Stomach smooth muscle (tissue), 2 donors: ENCODE data around the gene SFRP5.

Experiments used
- H3K27ac ChIP-seq: one replicate; pipeline ENCODE4 v1.7.0; 2013; ENCODE audit warnings: mild to moderate bottlenecking, low read length, inconsistent platforms
- H3K27me3 ChIP-seq, 2 donors: one replicate each; pipeline ENCODE4 v1.7.0; 2013; ENCODE audit warnings: low read length in 2 of 2; ENCODE audit not compliant: insufficient read depth in 2 of 2, control insufficient read depth in 1 of 2
- H3K36me3 ChIP-seq, 2 donors: one replicate each; pipeline ENCODE4 v1.7.0; 2013; ENCODE audit warnings: low read length in 2 of 2; ENCODE audit not compliant: control insufficient read depth in 2 of 2, insufficient read depth in 2 of 2
- H3K4me1 ChIP-seq: one replicate; pipeline ENCODE4 v1.7.0; 2013; ENCODE audit warnings: low read length; ENCODE audit not compliant: control insufficient read depth, insufficient read depth
- H3K4me3 ChIP-seq, 2 donors: one replicate each; pipeline ENCODE4 v1.7.0; 2013; ENCODE audit warnings: low read length in 2 of 2
- H3K9ac ChIP-seq, 2 donors: one replicate each; pipeline ENCODE4 v1.7.0; 2013; ENCODE audit warnings: low read length in 2 of 2, mild to moderate bottlenecking in 1 of 2
- H3K9me3 ChIP-seq, 2 donors: one replicate each; pipeline ENCODE4 v1.7.0; 2013; ENCODE audit warnings: low read length in 2 of 2; ENCODE audit not compliant: control insufficient read depth in 2 of 2
- donor health status: healthy.
- donor health status: Pancreatic carcinoma.

Gene SFRP5

DNA sequence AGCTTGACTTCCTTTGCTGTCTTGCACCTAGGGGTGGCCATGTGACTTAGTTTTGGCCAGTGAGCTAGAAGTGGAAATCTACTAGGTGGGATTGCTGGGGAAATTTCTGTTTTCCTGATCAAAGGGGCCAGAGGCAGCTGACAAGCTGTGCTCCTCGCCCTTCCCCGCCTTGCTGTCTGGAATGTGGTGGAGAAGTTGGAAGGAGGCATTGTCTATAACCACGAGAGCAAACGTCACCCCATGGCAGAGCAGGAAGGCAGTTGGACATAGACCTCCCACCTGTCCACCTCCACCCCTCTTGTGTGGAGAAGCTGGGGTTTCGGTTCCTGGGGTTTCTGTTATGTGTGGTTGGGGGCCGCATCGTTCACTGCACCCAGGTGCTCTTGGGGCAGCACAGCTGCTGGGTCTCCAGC is 7.3 kb downstream of the SFRP5 start:
- H3K9ac ChIP-seq = no peak overlapping the region
- H3K9me3 ChIP-seq = no peaks in the 10 kb centered on the region
- no peaks in the 10 kb centered on the region for H3K4me1 ChIP-seq

DNA sequence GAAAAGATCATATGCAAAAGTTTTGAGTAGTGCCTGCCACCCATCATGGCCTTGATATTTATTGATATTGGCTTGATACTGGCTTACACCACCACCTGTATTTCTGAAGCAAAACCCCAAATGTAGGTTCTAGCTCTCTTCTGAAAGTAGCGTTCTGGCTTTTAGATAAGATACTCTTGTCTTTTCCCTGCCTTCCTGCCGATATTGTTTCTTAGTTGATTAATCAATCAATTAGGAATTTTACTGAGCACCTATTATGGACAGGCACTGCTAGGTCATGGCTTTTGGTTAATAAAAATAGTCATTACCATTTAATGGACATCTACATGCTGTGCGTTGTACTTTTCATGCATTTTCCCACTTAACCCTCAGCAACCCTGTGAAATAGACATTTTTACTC is 7.9 kb downstream of the SFRP5 start:
- Histone ChIP-seq H3K4me1 (no peaks in the 10 kb centered on the region), H3K9ac (no peak overlapping the region), H3K27me3 (no peaks in the 10 kb centered on the region), H3K4me3 (no peak overlapping the region), H3K27ac (no peak overlapping the region), H3K9me3 (no peaks in the 10 kb centered on the region), H3K36me3 (peaks cover 7 to 11% of the 10 kb centered on the region in 2 donors)

More for the DNA sequence above, 7.3 kb downstream of the SFRP5 start:
- peaks cover 0 to 2% of the 10 kb centered on the region in 2 donors for H3K27me3 ChIP-seq
- H3K36me3 ChIP-seq = peaks cover 7 to 8% of the 10 kb centered on the region in 2 donors
- H3K27ac ChIP-seq = no peak overlapping the region
- no peak overlapping the region for H3K4me3 ChIP-seq

DNA sequence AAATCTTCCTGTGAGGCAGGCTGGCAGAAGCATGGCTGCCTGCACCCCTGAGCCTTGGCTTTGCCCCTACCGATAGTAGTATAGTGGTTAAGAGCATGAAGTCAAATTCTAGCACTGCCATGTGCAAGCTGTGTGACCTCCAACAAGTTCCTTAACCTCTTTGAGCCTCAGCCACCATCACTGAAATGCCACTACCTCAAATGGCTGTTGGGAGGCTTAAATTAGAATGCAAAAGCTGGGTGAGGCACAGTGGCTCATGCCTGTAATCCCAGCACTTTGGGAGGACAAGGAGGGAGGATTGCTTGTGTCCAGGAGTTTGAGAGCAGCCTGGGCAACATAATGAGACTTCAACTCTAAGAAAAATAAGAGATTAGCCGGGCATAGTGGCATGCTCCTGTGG is 8.4 kb downstream of the SFRP5 start:
- H3K4me1 ChIP-seq = no peaks in the 10 kb centered on the region
- H3K27me3 ChIP-seq = no peaks in the 10 kb centered on the region

DNA sequence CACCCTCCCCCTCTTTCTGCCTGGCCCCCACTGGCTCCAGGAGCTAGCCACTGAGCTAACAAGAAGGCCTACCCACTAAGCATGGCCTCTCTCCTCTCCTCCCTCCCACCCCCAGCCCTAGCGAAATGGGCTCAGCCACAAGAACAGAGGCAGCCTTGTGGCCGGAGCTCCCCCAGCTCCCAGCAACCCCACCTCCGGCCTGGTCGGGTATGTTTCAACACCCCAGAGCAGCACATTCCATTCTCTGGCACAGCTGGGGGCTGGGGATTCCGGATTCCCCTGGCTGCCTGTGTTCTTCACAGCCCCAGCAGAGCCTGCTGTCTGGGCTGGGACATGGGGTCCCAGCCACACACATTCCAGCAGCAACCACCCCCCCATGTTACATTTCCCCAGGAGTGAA is 9.0 kb downstream of the SFRP5 start:
- H3K27ac ChIP-seq = no peak overlapping the region

More for the DNA sequence above, 8.4 kb downstream of the SFRP5 start:
- Histone ChIP-seq H3K9me3 (no peaks in the 10 kb centered on the region), H3K36me3 (peaks cover 7 to 11% of the 10 kb centered on the region in 2 donors), H3K27ac (no peak overlapping the region), H3K4me3 (no peak overlapping the region), H3K9ac (no peak overlapping the region)

DNA sequence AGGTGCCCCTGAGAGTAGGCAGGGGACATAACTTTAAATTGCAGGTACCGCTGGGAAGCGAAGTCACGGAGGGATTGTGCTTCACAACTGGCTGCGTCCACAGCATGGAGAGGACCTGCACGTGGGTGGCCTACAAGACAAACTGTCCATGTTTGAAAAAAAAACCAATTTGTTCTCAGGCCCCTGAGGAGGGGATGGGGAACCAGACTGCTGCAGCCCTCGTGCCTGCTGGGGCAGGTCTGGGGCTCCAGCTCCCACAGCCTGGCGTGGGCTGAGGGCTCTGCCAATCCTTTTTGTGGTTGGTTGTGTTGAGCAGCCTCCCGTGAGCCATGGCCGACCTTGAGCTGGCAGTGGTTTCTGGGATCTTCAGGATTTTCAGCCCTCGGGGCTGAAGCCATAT is 9.7 kb downstream of the SFRP5 start:
- H3K9ac ChIP-seq = no peak overlapping the region
- H3K9me3 ChIP-seq = no peaks in the 10 kb centered on the region
- no peak overlapping the region for H3K4me3 ChIP-seq
- H3K4me1 ChIP-seq = no peaks in the 10 kb centered on the region
- peaks cover 7 to 17% of the 10 kb centered on the region in 2 donors for H3K36me3 ChIP-seq
- no peaks in the 10 kb centered on the region for H3K27me3 ChIP-seq
- no peak overlapping the region for H3K27ac ChIP-seq

More for the DNA sequence above, 9.0 kb downstream of the SFRP5 start:
- no peaks in the 10 kb centered on the region for H3K9me3 ChIP-seq
- H3K9ac ChIP-seq = no peak overlapping the region
- peaks cover 7 to 11% of the 10 kb centered on the region in 2 donors for H3K36me3 ChIP-seq
- H3K4me3 ChIP-seq = no peak overlapping the region
- no peaks in the 10 kb centered on the region for H3K4me1 ChIP-seq
- H3K27me3 ChIP-seq = no peaks in the 10 kb centered on the region

DNA sequence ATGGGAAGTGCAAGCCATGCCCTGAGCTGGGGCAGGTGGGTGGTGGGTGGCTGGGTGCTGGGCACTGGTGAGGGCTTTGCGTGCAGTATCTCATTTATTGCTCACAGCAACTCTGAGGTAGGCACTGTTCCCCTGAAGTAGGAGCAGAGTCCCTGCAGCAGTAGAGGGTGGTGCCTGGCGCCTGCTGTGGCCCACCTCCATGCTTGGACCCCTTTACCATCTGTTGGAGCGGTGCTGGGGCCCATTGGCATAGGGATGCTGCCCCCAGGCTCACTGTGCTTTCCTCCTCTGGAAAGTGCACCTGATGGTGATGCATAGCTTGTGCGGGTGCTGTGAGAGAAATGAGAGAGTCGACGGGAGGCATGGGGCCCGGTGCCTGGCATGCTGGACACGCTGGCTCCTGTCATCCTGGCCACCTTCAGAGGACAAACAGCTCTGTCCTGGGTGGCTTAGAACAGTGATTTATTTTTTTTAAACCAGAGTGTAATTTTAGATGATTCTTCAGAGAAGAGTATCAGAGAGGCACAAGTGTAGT is 10.4 kb downstream of the SFRP5 start:
- peaks cover 7 to 23% of the 10 kb centered on the region in 2 donors for H3K36me3 ChIP-seq
- H3K4me1 ChIP-seq = no peaks in the 10 kb centered on the region
- H3K27me3 ChIP-seq = no peaks in the 10 kb centered on the region
- no peak overlapping the region for H3K4me3 ChIP-seq
- no peaks in the 10 kb centered on the region for H3K9me3 ChIP-seq
- no peak overlapping the region for H3K27ac ChIP-seq
- H3K9ac ChIP-seq = no peak overlapping the region

DNA sequence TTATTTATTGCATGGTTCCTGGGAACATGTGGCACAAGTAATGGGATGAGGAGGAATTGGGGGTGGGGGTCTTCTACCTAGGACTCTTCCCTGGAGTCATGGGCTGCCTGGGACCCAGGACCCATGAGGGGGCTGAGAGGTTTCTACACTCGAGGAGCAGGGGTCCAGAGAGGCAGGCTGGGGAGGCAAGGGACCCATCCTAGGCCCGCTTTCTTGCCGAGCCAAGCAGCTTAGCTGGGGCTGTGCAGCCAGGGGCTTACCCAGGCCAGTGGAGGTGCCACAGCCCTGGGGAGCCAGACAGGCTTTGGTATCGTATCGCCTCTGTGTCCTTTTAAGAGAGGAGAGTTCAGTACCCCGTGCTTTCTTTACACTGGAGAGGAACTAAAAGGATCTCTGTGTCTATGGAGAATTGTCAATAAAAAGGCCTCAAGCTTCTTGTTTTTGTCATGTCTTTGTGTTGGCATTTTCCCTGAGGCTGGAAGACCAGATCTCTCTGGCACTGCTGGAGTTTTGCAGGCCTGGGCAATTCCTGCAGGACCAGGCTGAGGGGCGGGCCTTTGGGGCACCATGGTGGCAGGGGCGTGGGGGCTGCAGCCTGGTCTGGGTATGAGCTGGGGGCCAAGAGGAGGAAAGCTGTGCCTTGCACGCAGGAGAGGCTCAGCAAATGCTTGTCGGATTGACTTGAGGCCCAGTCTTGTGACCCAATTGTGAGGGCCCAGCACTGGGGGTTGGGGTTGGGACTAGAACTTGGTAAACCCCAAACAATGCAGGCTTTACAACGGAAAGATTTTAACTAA is 11.1 kb downstream of the SFRP5 start:
- Histone ChIP-seq H3K4me1 (no peaks in the 10 kb centered on the region), H3K9ac (no peak overlapping the region), H3K27ac (no peak overlapping the region), H3K27me3 (no peaks in the 10 kb centered on the region), H3K36me3 (peaks cover 7 to 29% of the 10 kb centered on the region in 2 donors), H3K4me3 (no peak overlapping the region), H3K9me3 (no peaks in the 10 kb centered on the region)

DNA sequence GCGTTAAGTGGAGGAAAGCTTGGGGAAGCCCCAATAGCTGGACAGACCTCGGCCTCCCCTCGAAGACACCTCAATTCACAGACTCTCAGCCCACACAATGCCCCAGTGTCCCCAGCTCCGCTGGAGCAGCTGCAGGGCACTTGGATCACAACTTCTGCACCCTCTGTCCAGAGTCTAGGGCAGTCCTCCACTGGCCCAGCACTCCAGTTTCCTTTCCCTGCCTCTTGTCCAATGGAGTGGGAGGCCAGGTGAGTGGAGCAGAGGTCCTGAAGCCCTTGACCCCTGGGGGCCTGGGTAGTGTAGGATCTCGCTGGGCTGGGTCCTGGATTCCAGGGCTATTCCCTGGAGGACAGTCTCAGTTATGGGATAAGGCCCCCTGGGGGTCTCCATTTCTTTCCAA is 11.9 kb downstream of the SFRP5 start:
- H3K9me3 ChIP-seq = no peaks in the 10 kb centered on the region
- no peak overlapping the region for H3K27ac ChIP-seq
- H3K4me1 ChIP-seq = no peaks in the 10 kb centered on the region
- no peak overlapping the region for H3K9ac ChIP-seq
- H3K27me3 ChIP-seq = no peaks in the 10 kb centered on the region
- peaks cover 11 to 35% of the 10 kb centered on the region in 2 donors for H3K36me3 ChIP-seq
- no peak overlapping the region for H3K4me3 ChIP-seq

DNA sequence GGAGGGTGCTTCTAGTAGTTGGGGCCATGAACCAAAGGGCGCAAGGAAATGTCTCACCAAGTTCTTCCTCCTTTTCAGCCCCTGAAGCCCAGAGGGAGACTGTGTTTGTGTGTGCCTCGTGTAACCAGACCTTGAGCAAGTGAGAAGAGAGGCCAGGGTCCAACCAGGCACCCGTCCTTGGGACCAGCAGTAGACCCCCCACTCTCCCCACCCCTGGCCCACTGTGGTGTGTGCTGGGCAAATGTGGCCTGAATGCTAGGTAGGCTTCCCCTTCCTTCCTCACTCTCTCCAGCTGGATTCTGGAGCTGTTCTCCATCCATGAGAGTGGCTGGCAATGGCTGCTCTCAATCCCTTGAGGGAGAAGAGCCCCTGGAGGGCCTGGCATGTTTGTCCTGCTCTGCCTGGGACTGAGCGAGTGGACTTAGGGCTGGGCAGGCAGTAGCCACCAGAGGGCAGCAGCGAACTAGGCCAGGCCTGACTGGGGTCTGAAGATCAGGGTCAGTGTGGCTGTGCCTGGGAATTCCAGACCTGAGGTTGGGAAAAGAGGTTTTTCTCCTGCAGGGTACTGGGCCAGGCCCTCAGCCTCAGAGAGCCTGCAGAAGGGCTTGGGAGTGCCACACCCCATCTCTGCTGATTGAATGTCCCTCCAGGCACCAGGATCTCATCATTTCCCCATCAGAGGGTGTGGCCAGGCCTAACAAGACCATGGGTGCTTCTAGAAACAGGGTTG is 12.5 kb downstream of the SFRP5 start:
- H3K9ac ChIP-seq = no peak overlapping the region
- H3K4me1 ChIP-seq = no peaks in the 10 kb centered on the region
- no peak overlapping the region for H3K4me3 ChIP-seq
- no peaks in the 10 kb centered on the region for H3K9me3 ChIP-seq
- H3K36me3 ChIP-seq = peaks cover 17 to 41% of the 10 kb centered on the region in 2 donors
- H3K27ac ChIP-seq = no peak overlapping the region
- no peaks in the 10 kb centered on the region for H3K27me3 ChIP-seq

DNA sequence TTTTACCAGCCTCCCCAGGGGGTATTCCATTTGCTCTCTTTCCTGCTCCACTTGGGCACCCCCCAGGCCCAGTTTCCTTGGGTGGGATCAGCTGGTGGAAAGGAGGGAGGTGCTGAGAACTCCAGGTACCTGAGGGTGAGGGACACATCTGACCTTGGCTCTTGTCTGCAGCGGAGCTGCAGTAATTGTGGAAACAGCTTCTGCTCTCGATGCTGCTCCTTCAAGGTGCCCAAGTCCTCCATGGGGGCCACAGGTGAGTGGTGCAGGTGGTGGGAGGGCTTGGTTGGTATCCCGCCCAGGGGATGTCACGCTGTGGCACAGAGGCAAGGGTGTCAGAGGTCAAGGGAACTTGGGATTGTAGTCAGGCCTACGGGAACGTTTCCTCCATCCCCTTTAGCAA is 14.3 kb downstream of the SFRP5 start:
- peaks cover 31 to 53% of the 10 kb centered on the region in 2 donors for H3K36me3 ChIP-seq

More for the DNA sequence above, 14.3 kb downstream of the SFRP5 start:
- Histone ChIP-seq H3K4me1 (no peaks in the 10 kb centered on the region), H3K27me3 (no peaks in the 10 kb centered on the region), H3K4me3 (no peak overlapping the region), H3K9me3 (no peaks in the 10 kb centered on the region), H3K9ac (no peak overlapping the region), H3K27ac (no peak overlapping the region)
